ENCODE data around the gene SKOR2. TPM values are rescaled to one million over a fixed set of nuclear protein-coding genes. Genes with fewer than 3 reads are reported as not detected.
A peak's percentile ranks its signal among the peaks of the same experiment; 100 is the strongest.

The SKOR2 gene
- total RNA-seq, 1 experiment from 2014 or later, result not detected

GRCh38 chr18:47175898-47176575, 75.4 kb downstream of the SKOR2 start, which contains the start of gene IER3IP1 (continued):
- TF ChIP-seq SRF (IDR thresholded peaks at IDR 0.05; ENCODE audit: low read depth) (no peak), ATF3 (IDR thresholded peaks at IDR 0.05) (no peak), ELF1 (IDR thresholded peaks at IDR 0.05; ENCODE audit: borderline replicate concordance, low read depth) (no peak; the same call in 1 of the 2 replicates)

GRCh38 chr18:47175283-47175897, 76.1 kb downstream of the SKOR2 start:
- H3K4me2 ChIP-seq (ENCODE audit: low read length), result peak overlapping the region; percentile 86
- H3K27ac ChIP-seq (ENCODE audit: low read depth, low read length), result peak overlapping the region; percentile 80
- peak overlapping the region; percentile 94 for H2AFZ ChIP-seq (ENCODE audit: low read depth, low read length, poor library complexity, severe bottlenecking)
- TF ChIP-seq ZNF274 (IDR thresholded peaks at IDR 0.05; ENCODE audit: low read depth, low read length) (no peak), MAX (IDR thresholded peaks at IDR 0.05) (no peak), CEBPB (IDR thresholded peaks at IDR 0.05; ENCODE audit: low read depth) (no peak), POLR2A (IDR thresholded peaks at IDR 0.05; ENCODE audit: borderline replicate concordance, extremely low read depth, insufficient read depth, insufficient read length) (no peak), TCF7L2 (IDR thresholded peaks at IDR 0.05; ENCODE audit: borderline replicate concordance, extremely low read depth, insufficient read depth, insufficient read length) (no peak), ATF3 (IDR thresholded peaks at IDR 0.05) (no peak), SIN3A (IDR thresholded peaks at IDR 0.05; ENCODE audit: low read depth) (peak; percentile 9; the same call in 1 of the 2 replicates), SP1 (IDR thresholded peaks at IDR 0.05; ENCODE audit: low read depth) (no peak), YY1 (IDR thresholded peaks at IDR 0.05; ENCODE audit: extremely low read depth, insufficient replicate concordance, low read depth, low read length) (no peak)
- no peaks in the 10 kb centered on the region for H3K9me3 ChIP-seq (ENCODE audit: control insufficient read depth in 1 of 2, insufficient read depth in 1 of 2, low read depth in 1 of 2, low read length in 2 of 2)
- peak overlapping the region; percentile 91 to 94 for H3K4me3 ChIP-seq (replicated peaks in 1 of 2; ENCODE audit: low read depth in 1 of 2, low read length in 2 of 2)
- ATAC-seq (peak; percentile 22; the same call in 1 of the 2 replicates), DNase-seq (ENCODE audit: low read depth, low spot score) (no peak)
- RAD21 ChIA-PET (ENCODE audit: low non-redundant PET in 1 of 2, low total read pairs in 2 of 2, uncharacterized antibody in 2 of 2, unreplicated experiment in 2 of 2), result no interaction called here
- peak overlapping the region; percentile 94 for H3K9ac ChIP-seq (ENCODE audit: low read length)
- no TSS peak for BruUV-seq (replicated peaks)
- POLR2A ChIA-PET, result no interaction called here
- intact Hi-C loops (cut with micrococcal nuclease), result no loop called here
- H3K36me3 ChIP-seq (ENCODE audit: control insufficient read depth in 1 of 2, insufficient read depth in 2 of 2, low read length in 2 of 2), result no peaks in the 10 kb centered on the region
- H3K79me2 ChIP-seq (ENCODE audit: insufficient read depth, low read length), result peaks cover 57% of the 10 kb centered on the region
- H3K4me1 ChIP-seq (ENCODE audit: control insufficient read depth in 1 of 2, insufficient read depth in 2 of 2, low read length in 2 of 2), result peaks cover 6 to 10% of the 10 kb centered on the region in 2 experiments; a peak in 3 of 4 replicates
- H3K27me3 ChIP-seq (ENCODE audit: insufficient read depth, low read length), result no peaks in the 10 kb centered on the region
- H3K9me2 ChIP-seq (ENCODE audit: insufficient read depth), result no peaks in the 10 kb centered on the region
- CTCF ChIA-PET, result no interaction called here
- H4K20me1 ChIP-seq (ENCODE audit: insufficient read depth), result no peaks in the 10 kb centered on the region

All from HCT116 (cell line).